GM12874 (cell line): ENCODE measurements around the gene SLC13A3.

Experiments
- CTCF ChIP-seq: IDR thresholded peaks from 2 replicates; pipeline ENCODE4 v1.5.1; 2011; ENCODE audit warnings: low read depth, mild to moderate bottlenecking, control low read depth, low read length, moderate library complexity; ENCODE audit not compliant: insufficient read depth

The SLC13A3 gene

GRCh38 chr20:46599227-46599987 is 51.9 kb downstream of the SLC13A3 start:
- no peak for TF ChIP-seq CTCF

DNA sequence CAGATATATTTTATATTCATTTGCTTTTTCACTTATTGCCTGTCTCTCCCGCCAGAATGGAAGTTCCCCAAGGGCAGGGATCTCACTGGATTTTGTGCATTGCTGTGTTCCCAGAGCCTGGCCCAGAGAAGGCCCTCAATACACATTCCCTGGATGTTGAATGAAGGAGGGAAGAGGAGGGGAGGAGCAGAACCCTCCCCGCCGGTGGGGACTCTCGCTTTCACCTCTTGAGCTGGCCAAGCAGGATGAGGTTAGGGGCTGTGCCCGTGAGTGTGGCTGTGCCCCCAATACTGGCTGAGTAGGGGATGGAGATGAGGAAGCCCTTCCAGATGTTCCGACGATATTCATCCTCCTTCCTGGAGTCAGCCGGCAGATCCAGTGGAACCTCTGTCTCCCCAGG is 55.3 kb downstream of the SLC13A3 start:
- no peak for TF ChIP-seq CTCF

DNA sequence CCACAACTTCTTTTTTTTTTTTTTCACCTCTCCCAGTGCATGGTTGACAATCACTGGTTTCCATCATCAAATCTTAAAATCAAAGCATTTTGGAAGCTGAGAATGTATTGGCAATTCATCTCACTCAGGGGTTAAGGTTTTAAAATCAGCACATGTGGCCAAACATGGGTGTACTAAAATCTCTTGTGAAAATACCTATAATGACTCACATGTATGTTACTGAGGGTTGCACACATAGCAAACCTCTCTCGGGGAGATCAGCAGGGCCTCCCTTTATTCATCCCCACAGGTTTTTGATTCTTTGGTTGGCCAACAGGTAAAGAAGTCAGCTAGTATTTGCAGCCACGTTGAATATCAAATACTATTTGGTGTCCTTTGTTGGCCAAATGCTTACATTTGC is 56.5 kb downstream of the SLC13A3 start:
- TF ChIP-seq CTCF, result no peak

DNA sequence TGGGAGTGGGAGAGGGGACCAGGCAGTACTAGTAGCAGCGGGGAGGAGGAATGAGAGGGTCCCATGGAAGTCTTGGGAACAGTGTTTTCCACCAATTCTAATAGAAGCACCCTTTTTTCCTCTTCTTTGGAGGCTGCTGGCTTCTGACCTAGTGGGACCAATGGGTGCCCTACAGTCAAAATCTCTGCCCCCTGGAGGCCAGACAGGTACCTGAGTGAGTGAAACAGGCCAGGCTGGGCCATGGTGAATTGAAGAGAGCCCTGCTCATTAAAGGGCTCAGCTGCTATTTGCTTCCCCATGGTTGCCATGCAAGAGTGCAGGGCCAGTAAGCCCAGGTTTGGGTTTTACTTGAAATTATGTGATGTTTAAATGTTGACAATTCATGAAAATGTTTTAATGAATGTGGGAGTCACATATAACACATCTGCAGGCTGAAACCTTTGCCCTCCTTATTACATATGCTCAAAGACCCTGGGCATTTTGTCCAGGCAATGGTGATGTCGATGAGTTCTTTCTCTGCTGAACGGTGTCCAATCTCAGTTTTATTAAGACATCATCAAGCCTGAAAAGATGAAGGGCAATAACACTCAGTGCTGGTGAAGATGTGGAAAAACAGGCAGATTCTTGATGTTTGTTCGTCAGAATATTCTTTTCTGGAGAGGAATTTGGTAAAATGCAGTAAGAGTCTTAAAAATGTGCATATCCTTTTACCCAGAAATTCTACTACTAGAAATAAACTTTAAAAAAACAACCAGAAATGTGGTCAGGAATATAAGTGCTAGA is 58.5 kb downstream of the SLC13A3 start:
- peak; percentile 41 for TF ChIP-seq CTCF

- TF ChIP-seq CTCF, result no peak
Measured at GRCh38 chr20:46590443-46590842, 60.8 kb downstream of the SLC13A3 start.

GRCh38 chr20:46588532-46589511 is 62.4 kb downstream of the SLC13A3 start:
- no peak for TF ChIP-seq CTCF

- TF ChIP-seq CTCF, result no peak
Measured at GRCh38 chr20:46587986-46588385, 63.3 kb downstream of the SLC13A3 start.
